ENCODE measurements around the gene PPP1R3G. TPM values are rescaled to one million over a fixed set of nuclear protein-coding genes. Genes with fewer than 3 reads are reported as not detected.

The PPP1R3G gene
- total RNA-seq, 1 experiment from 2014 or later, result 0.15 TPM

DNA sequence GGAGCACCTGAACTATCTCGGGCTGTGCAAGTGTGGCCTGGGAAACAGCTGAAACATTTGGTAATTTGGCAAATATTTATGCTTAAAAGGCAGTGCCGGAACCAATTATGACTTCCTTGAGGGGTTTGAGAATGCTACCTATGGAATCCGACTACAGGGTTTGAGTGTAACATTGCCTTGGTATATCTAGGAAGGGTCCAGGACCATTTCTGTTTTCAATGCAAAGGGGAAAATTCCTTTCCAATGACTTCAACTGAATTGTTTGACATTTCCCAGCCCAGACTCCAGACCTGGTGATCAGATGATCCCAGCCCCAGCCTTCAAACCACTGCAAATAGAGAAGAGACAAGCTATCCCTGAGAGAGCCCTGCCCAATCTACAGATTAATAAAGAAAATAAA lies 4.6 kb upstream of the PPP1R3G start:
- H3K27me3 Mint-ChIP-seq (ENCODE audit: low read depth), result peaks cover 53% of the 10 kb centered on the region
- no peak overlapping the region for H3K4me3 Mint-ChIP-seq
- TF ChIP-seq FOXJ3 (CRISPR knock-in tag; IDR thresholded peaks at IDR 0.05; ENCODE audit: borderline replicate concordance) (no peak), ZNF121 (CRISPR knock-in tag; IDR thresholded peaks at IDR 0.05) (no peak), FOXK1 (CRISPR knock-in tag; IDR thresholded peaks at IDR 0.05) (no peak), ZNF396 (CRISPR knock-in tag; IDR thresholded peaks at IDR 0.05; ENCODE audit: borderline replicate concordance) (no peak), ZNF317 (CRISPR knock-in tag; IDR thresholded peaks at IDR 0.05; ENCODE audit: borderline replicate concordance, low read depth) (no peak)
- ChIA-PET POLR2A (interaction anchor here (0.8 kb wide), 1 partner anchor 50 kb away, joined by 3 read pairs; no protein-coding TSS in a partner anchor), CTCF (no interaction called here)
- H3K9me3 Mint-ChIP-seq, result peaks cover 13% of the 10 kb centered on the region
- no peak for DNase-seq (ENCODE audit: low spot score)
- ATAC-seq, result no peak
- H3K4me1 Mint-ChIP-seq, result no peaks in the 10 kb centered on the region
- no peak overlapping the region for H3K27ac Mint-ChIP-seq
- no peaks in the 10 kb centered on the region for H3K36me3 Mint-ChIP-seq

DNA sequence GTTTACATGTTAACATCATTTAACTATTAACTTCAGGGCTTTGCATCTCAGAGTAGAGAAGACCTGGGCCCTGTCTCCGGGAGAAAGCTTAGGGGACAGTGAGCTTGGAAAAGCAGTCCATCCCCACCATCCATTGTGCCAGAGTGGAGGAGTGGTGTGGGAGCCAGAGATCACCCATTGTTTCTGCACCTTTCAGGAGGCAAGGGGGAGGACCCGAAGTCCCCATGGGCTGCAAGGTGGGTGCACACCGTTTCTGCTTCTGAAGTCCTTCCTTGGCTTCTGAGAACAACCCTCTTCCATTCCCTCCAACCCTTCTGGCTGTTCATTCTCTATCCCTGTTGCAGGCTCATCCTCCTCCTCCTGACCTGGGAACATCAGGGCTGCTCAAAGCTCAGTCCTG lies 4.0 kb upstream of the PPP1R3G start:
- Mint-ChIP-seq H3K4me1 (peaks cover under 1% of the 10 kb centered on the region; the same call in 1 of the 2 replicates), H3K36me3 (no peaks in the 10 kb centered on the region), H3K9me3 (peaks cover 13% of the 10 kb centered on the region), H3K27me3 (ENCODE audit: low read depth) (peaks cover 57% of the 10 kb centered on the region), H3K27ac (no peak overlapping the region), H3K4me3 (no peak overlapping the region)
- CTCF ChIA-PET, result no interaction called here
- DNase-seq (ENCODE audit: low spot score), result no peak
- TF ChIP-seq ZNF317 (CRISPR knock-in tag; IDR thresholded peaks at IDR 0.05; ENCODE audit: borderline replicate concordance, low read depth) (no peak), ESRRA (CRISPR knock-in tag; IDR thresholded peaks at IDR 0.05; ENCODE audit: borderline replicate concordance) (no peak), FOXJ3 (CRISPR knock-in tag; IDR thresholded peaks at IDR 0.05; ENCODE audit: borderline replicate concordance) (no peak), SMAD4 (CRISPR knock-in tag; IDR thresholded peaks at IDR 0.05) (no peak), ELF4 (CRISPR knock-in tag; IDR thresholded peaks at IDR 0.05; ENCODE audit: low read depth) (no peak)
- TF ChIP-seq, protein P1, sequence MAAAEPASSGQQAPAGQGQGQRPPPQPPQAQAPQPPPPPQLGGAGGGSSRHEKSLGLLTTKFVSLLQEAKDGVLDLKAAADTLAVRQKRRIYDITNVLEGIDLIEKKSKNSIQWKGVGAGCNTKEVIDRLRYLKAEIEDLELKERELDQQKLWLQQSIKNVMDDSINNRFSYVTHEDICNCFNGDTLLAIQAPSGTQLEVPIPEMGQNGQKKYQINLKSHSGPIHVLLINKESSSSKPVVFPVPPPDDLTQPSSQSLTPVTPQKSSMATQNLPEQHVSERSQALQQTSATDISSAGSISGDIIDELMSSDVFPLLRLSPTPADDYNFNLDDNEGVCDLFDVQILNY (CRISPR knock-in tag; IDR thresholded peaks at IDR 0.05), result no peak
- TF ChIP-seq, protein P2, sequence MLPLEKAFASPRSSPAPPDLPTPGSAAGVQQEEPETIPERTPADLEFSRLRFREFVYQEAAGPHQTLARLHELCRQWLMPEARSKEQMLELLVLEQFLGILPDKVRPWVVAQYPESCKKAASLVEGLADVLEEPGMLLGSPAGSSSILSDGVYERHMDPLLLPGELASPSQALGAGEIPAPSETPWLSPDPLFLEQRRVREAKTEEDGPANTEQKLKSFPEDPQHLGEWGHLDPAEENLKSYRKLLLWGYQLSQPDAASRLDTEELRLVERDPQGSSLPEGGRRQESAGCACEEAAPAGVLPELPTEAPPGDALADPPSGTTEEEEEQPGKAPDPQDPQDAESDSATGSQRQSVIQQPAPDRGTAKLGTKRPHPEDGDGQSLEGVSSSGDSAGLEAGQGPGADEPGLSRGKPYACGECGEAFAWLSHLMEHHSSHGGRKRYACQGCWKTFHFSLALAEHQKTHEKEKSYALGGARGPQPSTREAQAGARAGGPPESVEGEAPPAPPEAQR (CRISPR knock-in tag; IDR thresholded peaks at IDR 0.05), result no peak
- TF ChIP-seq, protein P3, sequence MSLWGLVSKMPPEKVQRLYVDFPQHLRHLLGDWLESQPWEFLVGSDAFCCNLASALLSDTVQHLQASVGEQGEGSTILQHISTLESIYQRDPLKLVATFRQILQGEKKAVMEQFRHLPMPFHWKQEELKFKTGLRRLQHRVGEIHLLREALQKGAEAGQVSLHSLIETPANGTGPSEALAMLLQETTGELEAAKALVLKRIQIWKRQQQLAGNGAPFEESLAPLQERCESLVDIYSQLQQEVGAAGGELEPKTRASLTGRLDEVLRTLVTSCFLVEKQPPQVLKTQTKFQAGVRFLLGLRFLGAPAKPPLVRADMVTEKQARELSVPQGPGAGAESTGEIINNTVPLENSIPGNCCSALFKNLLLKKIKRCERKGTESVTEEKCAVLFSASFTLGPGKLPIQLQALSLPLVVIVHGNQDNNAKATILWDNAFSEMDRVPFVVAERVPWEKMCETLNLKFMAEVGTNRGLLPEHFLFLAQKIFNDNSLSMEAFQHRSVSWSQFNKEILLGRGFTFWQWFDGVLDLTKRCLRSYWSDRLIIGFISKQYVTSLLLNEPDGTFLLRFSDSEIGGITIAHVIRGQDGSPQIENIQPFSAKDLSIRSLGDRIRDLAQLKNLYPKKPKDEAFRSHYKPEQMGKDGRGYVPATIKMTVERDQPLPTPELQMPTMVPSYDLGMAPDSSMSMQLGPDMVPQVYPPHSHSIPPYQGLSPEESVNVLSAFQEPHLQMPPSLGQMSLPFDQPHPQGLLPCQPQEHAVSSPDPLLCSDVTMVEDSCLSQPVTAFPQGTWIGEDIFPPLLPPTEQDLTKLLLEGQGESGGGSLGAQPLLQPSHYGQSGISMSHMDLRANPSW (CRISPR knock-in tag; conservative IDR thresholded peaks at IDR 0.05; ENCODE audit: low read depth), result no peak
- TF ChIP-seq, protein P4, sequence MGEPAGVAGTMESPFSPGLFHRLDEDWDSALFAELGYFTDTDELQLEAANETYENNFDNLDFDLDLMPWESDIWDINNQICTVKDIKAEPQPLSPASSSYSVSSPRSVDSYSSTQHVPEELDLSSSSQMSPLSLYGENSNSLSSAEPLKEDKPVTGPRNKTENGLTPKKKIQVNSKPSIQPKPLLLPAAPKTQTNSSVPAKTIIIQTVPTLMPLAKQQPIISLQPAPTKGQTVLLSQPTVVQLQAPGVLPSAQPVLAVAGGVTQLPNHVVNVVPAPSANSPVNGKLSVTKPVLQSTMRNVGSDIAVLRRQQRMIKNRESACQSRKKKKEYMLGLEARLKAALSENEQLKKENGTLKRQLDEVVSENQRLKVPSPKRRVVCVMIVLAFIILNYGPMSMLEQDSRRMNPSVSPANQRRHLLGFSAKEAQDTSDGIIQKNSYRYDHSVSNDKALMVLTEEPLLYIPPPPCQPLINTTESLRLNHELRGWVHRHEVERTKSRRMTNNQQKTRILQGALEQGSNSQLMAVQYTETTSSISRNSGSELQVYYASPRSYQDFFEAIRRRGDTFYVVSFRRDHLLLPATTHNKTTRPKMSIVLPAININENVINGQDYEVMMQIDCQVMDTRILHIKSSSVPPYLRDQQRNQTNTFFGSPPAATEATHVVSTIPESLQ (CRISPR knock-in tag; IDR thresholded peaks at IDR 0.05), result no peak
- TF ChIP-seq, protein P5, sequence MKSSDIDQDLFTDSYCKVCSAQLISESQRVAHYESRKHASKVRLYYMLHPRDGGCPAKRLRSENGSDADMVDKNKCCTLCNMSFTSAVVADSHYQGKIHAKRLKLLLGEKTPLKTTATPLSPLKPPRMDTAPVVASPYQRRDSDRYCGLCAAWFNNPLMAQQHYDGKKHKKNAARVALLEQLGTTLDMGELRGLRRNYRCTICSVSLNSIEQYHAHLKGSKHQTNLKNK (CRISPR knock-in tag; IDR thresholded peaks at IDR 0.05), result no peak
- TF ChIP-seq, protein P6, sequence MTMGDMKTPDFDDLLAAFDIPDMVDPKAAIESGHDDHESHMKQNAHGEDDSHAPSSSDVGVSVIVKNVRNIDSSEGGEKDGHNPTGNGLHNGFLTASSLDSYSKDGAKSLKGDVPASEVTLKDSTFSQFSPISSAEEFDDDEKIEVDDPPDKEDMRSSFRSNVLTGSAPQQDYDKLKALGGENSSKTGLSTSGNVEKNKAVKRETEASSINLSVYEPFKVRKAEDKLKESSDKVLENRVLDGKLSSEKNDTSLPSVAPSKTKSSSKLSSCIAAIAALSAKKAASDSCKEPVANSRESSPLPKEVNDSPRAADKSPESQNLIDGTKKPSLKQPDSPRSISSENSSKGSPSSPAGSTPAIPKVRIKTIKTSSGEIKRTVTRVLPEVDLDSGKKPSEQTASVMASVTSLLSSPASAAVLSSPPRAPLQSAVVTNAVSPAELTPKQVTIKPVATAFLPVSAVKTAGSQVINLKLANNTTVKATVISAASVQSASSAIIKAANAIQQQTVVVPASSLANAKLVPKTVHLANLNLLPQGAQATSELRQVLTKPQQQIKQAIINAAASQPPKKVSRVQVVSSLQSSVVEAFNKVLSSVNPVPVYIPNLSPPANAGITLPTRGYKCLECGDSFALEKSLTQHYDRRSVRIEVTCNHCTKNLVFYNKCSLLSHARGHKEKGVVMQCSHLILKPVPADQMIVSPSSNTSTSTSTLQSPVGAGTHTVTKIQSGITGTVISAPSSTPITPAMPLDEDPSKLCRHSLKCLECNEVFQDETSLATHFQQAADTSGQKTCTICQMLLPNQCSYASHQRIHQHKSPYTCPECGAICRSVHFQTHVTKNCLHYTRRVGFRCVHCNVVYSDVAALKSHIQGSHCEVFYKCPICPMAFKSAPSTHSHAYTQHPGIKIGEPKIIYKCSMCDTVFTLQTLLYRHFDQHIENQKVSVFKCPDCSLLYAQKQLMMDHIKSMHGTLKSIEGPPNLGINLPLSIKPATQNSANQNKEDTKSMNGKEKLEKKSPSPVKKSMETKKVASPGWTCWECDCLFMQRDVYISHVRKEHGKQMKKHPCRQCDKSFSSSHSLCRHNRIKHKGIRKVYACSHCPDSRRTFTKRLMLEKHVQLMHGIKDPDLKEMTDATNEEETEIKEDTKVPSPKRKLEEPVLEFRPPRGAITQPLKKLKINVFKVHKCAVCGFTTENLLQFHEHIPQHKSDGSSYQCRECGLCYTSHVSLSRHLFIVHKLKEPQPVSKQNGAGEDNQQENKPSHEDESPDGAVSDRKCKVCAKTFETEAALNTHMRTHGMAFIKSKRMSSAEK (CRISPR knock-in tag; IDR thresholded peaks at IDR 0.05; ENCODE audit: borderline replicate concordance), result no peak
- TF ChIP-seq, protein P7, sequence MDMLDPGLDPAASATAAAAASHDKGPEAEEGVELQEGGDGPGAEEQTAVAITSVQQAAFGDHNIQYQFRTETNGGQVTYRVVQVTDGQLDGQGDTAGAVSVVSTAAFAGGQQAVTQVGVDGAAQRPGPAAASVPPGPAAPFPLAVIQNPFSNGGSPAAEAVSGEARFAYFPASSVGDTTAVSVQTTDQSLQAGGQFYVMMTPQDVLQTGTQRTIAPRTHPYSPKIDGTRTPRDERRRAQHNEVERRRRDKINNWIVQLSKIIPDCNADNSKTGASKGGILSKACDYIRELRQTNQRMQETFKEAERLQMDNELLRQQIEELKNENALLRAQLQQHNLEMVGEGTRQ (CRISPR knock-in tag; IDR thresholded peaks at IDR 0.05), result no peak
- TF ChIP-seq, protein P8, sequence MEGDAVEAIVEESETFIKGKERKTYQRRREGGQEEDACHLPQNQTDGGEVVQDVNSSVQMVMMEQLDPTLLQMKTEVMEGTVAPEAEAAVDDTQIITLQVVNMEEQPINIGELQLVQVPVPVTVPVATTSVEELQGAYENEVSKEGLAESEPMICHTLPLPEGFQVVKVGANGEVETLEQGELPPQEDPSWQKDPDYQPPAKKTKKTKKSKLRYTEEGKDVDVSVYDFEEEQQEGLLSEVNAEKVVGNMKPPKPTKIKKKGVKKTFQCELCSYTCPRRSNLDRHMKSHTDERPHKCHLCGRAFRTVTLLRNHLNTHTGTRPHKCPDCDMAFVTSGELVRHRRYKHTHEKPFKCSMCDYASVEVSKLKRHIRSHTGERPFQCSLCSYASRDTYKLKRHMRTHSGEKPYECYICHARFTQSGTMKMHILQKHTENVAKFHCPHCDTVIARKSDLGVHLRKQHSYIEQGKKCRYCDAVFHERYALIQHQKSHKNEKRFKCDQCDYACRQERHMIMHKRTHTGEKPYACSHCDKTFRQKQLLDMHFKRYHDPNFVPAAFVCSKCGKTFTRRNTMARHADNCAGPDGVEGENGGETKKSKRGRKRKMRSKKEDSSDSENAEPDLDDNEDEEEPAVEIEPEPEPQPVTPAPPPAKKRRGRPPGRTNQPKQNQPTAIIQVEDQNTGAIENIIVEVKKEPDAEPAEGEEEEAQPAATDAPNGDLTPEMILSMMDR (IDR thresholded peaks at IDR 0.05), result no peak
- no peak for ATAC-seq
- POLR2A ChIA-PET, result interaction anchor here (0.8 kb wide), 1 partner anchor 50 kb away, joined by 3 read pairs; no protein-coding TSS in a partner anchor
